HG02943 (cell line): Measurements from ENCODE around the gene IFNA17.
A peak's percentile ranks its signal among the peaks of the same experiment; 100 is the strongest.
"Not testable (repeated sequence)": the region's sequence is repeated elsewhere in the genome, so short reads cannot be mapped to it uniquely, and the experiment has no call there.

Source experiments
- ATAC-seq: cut with Tn5 transposase; IDR thresholded peaks from one replicate; pipeline ENCODE4 v1.9.1; 2021; ENCODE audit warnings: mild to moderate bottlenecking, low read depth, moderate library complexity; ENCODE audit not compliant: unreplicated experiment

IFNA17 gene

DNA sequence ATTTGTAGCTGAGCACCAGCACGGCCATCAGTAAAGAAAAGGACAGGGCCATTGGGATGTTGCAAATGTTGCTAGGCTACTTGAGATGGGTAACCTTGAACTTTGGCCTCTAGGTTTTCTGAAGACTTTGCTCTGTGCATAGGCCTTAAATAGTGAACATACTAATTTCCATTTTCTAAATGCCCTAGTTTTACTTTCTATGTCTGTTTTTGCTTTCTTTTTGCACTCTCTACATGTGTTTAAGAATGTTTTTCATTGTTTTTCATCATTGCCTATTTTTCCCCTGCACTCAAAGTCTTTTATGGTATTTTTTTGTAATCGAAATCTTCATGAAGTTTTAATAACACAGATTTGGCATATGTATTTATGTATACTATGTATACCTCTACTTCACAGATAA, at the start of gene IFNA17:
TSS of gene IFNA17 (minus strand) at position 101 of the 400 bp plus-strand sequence. CDS start at position 52, 49 bp downstream.
- no peak for ATAC-seq

DNA sequence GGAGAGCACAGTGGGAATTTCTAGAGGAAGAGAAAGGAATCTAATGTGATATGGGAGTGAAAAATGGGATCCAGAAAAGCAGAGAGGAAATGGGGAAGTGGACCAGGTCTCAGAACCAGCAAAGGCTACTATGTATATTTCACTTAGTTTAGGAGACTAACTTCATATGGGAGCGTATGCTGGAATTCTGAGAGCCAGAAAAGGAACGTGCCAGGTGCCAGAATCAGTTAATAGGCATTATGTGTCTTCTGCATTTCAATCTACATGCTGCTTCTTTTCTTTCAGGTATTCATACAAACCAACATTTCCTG, 40.3 kb upstream of the IFNA17 start:
- no peak for ATAC-seq

DNA sequence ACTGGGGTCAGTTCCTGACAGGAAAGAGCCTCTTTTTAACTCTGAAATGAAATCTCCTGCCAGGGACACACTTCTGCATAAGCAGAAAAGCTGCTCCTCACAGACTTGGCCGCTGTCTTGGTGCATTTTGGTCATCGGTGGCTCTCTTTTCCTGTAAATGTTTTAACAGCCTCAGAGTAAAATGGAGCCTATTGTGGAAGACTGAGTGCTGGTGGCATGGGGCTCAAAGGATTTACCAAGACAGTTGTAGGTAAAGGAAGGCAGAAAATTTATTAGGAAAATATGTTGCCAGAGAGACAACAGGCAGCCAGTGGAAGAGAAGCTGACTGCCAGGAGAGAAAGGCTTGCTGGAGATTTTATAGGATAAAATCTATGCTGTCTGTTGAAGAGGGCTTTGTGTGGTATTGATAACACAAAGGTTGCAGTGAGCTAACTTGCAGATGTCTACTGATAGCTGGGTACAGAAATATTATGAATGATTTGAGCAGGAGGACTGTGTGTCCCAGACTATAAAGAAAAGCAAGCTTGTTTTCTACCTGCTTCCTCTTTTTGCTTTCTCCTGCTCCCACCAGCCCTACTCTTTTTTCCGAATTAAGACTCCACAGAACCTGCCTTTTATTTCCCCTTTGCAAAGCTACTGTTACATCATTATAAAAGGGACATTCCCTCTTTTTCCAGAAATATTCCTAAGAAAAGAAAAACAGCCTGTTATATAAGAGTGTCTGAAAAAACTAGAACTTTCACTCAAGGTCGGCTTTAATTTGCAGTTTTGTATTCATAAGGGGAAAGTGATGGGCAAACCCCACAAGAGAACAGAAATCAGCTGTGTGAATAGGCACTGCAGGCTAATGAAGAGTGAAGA, 39.7 kb upstream of the IFNA17 start:
- peak; percentile 53 for ATAC-seq

DNA sequence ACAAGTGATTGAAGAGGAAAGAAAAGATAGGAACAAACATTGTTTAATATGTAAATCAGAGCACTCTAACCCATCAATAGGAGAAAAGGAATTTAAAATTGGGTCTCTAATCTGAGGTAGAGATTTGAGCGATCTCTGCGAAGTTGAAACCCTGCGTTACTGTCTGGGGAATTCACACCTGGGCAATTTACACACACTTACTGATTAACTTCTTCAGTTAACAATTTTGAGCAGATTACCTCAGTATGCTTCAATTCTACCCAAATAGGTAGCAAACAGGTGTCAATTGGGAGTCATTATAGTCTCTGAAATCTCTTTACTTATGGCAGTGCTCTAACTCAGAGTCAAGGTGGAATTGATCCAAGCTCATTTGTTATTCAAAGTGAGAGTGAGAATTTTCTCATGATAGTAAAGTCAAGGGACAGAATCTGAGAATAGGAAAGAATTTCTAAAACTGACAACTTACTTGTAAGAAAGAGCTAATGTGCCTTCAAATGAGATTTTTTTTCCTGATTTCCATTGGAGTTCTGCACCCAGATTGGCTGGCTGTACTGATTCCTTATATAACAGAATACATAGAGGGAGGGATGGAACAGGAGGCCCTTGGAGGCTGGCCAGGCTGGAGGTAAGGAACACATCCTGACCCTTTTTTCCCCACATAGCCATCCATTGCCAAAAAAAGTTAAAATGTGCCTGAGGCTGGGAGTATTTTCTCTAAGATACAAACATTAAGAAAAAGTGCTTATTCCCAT, 38.9 kb upstream of the IFNA17 start:
- no peak for ATAC-seq

DNA sequence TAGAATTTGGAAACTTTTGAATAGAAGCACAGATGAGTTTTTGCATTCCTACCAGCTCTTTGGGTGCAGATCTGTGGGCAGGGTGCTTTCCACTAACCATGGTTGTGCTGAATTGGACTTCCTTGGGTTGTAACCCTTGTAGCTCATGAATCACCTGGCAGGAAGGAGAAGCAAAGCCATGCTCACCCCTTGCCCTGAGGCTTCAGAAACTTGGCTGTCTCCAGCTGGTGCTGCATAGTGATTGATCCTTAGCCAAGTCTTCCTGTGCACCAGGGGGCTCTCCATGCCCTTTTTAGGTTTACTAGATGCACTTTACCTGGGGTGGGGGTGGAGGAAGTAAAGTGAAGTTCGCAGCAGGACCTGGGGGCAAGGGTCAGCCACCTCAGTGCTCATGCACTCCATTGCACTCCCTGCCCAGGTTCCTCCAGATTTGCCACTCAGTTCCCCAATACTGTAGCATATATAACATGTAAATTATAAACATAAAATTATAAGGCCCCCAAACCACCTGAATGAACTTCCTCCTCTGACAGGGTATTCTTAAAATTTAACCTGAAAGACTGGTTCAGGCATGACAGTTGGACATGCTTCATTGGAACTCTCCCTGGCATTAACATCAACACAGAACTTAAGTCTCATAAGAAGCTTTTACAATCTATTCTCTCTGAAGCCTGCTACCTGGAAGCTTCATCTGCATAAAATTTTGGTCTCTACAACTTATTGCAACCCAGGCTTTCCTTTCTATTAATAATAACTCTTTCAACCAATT, 37.6 kb upstream of the IFNA17 start:
- peak; percentile 57 for ATAC-seq

DNA sequence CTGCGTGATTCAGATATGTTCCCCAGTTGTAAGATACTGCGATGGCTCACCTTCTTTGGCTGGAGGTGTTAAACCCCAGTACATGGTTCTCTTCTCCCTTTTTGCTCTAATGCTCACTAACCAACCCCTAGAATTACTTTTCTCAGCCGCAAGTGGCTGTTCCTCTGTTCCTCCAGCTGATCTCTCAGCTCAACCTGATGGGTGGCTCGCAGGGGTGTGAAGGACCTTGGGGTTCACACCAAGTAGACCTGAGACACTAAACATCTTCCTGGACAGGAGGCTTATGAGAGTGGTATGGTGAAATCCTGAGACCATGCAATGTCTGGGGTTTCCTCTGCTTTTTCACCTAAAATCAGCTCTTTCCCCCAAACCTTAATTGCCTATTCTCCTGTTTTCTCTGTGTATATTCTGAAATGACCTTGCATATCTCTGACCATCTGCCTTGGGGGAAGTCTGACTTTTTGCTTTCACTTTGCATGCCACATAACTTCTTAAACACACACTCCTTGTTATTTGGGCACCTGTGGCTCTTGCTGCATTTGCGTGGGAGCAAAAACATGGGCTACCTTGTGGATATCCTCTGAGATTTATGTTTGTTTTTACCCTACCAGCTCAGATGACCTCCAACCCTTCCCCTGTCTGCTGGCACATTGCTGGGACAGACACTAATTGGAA, 27.7 kb upstream of the IFNA17 start:
- peak; percentile 51 for ATAC-seq

DNA sequence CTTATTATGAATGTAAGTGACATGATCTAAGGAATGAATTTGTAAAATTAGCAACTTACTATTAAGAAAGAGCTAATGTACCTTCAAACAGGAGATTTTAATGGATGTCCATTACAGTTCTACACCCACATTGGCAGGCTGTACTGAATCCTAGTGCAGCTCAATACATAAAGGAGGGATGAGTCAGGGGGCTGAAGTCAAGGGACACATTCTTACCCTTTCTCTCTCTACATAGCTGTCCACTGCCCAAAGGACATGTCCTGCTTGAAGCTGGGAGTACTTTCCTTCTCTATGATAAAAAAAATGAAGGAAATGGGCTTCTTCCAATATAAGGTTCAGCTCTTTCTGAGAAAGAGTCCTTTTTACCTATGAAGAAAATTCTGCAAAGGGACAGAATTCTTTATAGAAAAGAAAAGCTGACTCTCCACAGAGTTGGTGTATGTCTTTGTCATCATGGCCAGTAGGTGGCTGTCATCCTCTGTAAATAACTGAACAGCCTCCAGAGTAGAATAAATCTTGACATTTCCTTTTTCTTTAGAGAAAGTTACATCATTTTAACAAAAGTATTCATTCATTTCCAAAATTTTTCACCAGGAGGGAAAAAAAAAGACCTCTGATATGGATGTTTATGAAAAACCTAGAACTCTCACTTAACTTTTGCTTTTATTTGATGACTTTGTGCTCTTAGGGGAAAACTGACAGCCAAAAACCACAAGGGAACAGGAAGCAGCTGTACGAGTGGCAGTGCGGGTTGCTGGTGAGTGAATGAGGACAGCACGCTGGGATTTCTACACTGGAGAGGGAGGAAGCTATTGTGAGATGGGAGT, 24.9 kb upstream of the IFNA17 start:
- peak; percentile 63 for ATAC-seq

DNA sequence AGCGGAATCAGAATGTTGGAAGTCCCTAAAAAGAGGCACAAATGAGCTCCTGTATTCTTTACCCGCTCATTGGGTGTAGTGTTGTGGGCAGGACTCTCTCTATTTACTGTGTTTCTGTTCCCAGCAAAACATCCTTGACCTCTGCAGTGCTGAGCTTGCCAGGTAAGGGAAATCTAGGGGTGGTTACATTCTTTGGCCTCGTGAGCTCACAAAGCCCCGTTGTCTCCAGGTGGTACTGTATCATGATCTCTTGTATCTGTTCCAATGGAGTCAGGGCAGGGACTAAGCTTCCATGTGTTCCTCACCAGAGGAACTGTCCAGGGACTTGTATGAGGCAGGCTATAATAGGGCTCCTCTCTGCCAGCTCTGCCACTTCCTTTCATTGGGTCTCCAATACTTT, 23.6 kb upstream of the IFNA17 start:
- no peak for ATAC-seq

DNA sequence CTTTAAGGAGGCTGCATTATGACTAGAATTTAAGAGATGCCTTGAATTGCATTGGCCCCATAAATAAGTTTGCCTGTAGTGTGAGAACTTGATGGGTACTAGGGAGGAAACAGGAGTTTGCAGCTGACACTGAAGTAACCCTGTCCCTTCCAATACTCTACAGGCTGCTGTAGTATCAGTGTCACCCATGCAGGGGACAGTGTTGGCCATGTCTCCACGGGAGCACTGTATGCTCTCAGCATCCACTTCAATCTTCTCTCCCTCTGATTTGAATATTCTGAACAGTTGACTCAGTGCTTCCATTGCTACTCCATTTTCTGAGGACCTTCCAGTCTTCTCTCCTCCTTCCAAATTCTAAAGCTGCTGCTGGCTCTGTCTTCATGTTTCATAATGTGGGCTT, 23.2 kb upstream of the IFNA17 start:
- ATAC-seq = no peak

DNA sequence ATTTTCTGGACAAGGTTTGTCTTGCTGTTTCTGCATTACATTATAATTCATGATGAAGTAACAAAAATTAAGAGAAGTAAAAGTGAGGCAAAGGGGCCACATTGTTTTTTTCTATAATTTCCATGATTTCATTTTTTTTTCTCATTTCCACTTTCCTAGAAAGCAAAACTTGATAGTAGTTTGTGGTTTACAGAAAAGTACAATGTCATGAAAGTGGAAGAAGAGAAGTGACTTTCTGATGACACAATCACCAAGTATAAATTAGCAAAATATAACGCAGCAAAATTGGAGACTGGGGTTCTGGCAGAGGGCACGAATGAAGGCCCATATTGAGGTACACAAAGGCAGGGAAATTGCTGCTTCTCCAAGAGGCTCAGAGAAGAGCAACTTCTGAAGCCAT, 16.8 kb upstream of the IFNA17 start:
- ATAC-seq = no peak

DNA sequence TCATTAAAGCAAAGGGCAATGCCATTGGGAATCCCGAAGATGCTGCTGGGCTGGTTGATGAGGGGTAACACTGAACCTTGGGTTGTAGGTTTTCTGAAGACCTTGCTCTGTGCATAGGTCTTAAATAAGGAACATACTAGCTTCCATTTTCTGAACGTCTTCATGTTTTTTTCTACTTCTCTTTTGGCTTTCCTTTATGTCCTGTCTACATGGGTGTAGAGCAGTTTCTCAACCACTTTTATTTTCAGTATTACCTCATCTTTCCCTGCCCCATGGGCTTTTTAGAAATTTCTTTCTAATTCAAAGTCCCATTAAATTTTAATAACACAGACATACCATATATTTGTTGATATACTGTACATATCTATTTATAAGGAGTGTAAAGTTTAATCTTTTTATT, 11.9 kb upstream of the IFNA17 start, which contains the start of gene IFNA14:
TSS of gene IFNA14 (minus strand) at position 95 of the 400 bp plus-strand sequence. CDS start at position 25, 70 bp downstream.
- no peak for ATAC-seq

DNA sequence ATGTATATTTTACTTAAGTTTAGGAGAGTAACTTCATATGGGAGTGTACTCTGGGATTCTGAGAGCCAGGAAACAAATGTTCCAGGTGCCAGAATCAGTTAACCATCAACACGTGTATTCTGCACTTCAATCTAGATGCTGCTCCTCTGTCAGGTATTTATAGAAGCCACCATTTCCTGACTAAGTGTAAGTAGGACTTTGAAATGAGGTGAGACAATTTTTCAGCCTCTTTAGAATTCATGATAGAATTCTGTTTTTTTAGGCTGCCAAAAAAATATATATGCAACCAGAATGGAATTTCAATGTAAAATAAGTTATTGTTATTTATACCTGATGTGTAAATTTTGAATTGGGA, 8.3 kb upstream of the IFNA17 start:
- peak; percentile 19 for ATAC-seq

DNA sequence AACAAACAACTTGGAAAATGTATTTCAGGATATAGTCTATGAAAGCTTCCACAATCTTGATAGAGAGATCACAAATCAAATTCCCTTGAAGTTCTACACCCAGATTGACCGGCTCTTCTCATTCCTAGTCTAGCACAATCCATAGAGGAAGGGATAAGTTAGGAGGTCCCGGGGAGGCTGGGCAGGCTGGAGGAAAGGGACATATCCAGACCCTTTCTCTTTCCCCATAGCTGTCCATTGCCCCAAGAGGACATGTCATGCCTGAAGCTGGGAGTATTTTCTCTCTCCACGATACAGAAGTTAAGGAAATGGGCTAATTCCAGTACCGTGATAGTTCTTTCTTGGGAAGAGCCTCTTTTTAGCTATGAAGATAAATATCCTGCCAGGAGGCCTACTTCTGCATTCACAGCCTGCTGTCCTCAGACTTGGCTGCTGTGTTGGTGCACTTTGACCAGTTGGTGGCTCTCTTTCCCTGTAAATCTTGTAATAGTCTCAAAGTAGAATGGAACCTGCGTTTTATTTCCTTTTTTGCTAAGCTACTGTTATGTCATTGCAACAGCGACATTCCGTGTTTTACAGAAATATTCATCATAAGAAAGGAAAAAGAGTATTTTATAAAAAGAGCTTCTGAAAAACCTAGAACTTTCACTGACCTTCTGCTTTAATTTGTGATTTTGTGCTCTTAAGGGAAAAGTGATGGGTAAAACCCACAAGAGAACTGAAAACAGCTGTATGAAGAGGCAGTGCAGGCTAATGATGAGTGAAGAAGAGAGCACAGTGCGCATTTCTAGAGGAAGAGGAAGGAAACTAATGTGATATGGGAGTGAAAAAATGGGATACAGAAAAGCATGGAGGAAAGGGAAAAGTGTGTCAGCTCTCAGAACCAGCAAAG, 7.7 kb upstream of the IFNA17 start:
- peak; percentile 73 for ATAC-seq

DNA sequence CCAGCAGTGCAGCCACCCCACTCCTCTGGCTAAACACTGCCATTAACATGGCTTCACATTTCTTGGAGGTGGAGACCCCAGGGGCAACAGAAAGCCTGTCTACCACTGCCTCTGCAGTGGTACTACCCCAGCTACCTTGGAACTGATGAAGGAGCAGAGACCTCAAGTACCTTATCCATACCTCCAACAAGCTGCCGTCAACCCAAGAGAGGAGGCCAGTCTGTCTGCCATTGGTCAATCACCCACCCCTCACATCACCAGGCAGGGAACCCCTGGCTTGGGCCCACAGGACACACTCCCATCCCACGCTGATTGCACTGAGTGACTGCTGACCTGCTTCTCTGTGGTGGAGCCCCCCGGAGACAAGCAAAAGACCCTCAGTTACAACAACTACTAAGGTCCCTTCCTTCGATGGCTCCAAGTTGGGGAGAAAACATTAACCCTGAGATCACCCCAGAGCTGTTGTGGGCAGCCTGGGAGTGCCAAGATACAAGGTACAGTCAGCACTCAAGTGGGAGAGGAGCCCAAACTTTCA, 6.2 kb upstream of the IFNA17 start:
- no peak for ATAC-seq

DNA sequence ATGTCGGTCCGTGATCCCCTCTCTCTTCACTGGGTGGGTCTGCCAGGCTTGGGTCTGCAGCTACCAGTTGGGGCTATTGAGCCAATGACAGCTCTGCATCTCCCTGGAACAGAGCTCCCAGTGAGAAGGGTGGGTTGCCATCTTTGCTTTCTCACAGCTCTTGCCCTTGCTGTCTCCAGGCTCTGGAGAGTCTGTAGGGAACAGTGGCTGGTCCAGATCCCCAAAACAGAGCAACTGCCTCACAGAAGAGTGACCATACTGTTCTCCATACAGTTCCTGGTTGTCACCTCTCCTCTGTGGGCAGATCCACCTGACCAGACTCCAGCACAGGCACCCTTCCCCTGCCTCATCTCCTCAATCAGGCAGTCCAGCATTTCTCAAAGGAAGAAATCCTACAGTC, 5.2 kb upstream of the IFNA17 start:
- no peak for ATAC-seq

DNA sequence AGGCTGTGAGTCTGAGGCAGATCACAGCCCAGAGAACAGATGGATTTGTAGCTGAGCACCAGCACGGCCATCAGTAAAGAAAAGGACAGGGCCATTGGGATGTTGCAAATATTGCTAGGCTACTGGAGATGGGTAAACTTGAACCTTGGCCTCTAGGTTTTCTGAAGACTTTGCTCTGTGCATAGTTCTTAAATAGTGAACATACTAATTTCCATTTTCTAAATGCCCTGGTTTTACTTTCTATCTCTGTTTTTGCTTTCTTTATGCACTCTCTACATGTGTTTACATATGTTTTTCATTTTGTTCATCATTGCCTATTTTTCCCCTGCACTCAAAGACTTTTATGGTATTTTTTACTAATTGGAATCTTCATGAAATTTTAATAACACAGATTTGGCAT, 10.8 kb downstream of the IFNA17 start, which contains the start of gene IFNA16:
TSS of gene IFNA16 (minus strand) at position 101 of the 400 bp plus-strand sequence. CDS start at position 95, 6 bp downstream.
- not testable (repeated sequence) for ATAC-seq

DNA sequence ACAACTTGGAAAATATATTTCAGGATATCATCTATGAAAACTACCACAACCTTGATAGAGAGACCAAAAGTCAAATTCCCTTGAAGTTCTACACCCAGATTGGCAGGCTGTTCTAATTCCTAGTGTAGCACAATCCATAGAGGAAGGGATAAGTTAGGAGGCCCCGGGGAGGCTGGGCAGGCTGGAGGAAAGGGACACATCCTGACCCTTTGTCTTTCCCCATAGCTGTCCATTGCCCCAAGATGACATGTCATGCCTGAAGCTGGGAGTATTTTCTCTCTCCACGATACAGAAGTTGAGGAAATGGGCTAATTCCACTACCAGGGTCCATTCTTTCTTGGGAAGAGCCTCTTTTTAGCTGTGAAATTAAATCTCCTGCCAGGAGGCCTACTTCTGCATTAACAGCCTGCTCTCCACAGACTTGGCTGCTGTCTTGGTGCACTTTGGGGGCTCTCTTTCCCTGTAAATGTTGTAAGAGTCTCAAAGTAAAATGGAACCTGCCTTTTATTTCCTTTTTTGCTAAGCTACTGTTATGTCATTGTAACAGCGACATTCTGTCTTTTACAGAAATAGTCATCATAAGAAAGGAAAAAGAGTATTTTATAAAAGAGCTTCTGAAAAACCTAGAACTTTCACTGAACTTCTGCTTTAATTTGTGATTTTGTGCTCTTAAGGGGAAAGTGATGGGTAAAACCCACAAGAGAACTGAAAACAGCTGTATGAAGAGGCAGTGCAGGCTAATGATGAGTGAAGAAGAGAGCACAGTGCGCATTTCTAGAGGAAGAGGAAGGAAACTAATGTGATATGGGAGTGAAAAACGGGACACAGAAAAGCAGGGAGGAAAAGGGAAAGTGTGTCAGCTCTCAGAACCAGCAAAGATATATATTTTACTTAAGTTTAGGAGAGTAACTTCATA, 14.4 kb downstream of the IFNA17 start:
- peak; percentile 75 for ATAC-seq
